ENCODE results near the gene NPB.
A peak's percentile ranks its signal among the peaks of the same experiment; 100 is the strongest.

The NPB gene

DNA sequence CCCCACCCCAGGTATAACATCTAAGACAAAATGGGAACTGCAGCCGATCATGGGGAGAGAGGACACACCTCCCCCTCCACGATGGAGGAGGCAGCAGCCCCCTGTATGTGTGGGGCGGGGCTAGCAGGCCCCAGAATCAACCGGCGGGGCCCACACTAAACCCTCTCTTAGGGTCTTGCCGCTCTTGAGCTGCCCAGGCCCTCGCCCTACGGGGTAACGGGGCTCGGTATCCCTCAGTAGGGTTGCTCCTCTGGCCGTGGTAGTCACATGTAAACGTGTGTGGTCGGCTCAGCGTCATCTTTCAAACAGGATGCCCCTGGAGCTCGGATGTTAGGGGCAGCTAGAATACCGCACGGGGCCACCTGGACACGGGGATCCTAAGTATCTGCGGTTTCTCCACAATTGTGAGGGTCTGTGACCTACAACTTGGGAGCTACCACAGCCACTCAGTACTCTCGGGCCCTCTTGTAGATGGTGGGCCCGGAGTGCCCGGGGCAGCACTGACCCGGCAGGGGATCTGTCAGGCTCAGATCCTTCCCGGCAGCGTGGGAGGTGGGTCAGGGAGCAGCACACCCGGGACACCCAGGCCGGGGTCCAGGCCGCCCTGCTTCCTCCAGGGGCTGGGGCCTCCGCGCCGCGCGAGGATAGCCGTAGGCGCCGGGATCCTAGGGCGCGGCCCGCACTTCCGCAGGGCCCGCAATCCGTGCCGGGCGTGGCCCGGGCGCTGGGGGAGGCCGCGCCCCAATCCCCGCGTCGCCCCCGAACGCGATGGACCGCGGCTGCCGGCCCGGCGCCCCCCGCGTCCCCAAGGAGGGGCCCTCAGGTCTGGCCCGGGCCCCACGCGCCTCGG, 31.7 kb upstream of the NPB start:
- DNase-seq, result no peak

GRCh38 chr17:81870981-81871386, 31.1 kb upstream of the NPB start, which contains the start of gene ARHGDIA:
Gene ARHGDIA, minus strand, starts transcription at chr17:81871337. Its CDS starts 1,407 bp downstream, at chr17:81869930.
- DNase-seq, result no peak

DNA sequence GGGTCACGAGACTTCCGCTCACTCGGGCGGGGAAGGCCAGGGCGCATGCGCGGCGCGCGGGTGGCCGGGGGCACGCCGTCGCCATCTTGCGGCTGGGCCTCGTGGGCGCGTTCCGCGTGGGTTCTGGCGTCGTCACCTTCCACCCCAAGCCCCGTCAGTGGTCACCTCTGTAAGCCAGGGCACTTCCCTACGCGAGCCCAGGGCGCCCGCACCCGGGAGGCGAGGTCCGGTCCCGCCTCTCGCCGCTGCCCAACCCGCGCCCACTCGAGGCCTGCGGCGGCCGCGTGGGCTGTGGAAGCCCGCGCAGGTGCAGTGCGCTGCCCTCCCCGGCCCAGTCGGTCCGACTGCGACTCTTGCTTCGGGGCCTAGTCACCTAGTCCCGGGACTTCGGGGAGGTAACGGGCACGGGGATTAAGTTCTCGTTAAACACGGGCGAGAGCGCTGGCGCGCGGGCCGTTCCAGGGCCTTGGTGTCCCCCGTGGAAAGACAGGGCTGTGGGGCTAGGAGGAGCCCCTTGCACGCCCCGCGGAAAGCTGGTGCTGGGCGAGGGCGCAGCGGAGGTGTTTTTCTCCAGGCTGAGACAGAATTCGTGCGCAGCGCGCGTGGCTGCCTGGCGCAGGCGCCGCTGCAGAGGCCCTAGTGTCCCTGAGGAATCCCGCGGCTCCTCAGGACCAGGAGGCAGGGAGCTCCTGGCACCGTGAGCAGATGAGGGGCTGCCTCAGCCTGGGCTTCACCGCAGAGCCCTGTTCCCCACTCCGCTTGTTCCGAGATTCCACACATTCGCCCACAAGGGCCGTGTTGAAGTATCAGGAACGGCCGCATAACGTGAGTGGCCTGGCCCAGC, 30.4 kb upstream of the NPB start:
- DNase-seq, result peak; percentile 82

- no peak for DNase-seq
These were observed 24.5 kb upstream of the NPB start for GRCh38 chr17:81877569-81877968.

DNA sequence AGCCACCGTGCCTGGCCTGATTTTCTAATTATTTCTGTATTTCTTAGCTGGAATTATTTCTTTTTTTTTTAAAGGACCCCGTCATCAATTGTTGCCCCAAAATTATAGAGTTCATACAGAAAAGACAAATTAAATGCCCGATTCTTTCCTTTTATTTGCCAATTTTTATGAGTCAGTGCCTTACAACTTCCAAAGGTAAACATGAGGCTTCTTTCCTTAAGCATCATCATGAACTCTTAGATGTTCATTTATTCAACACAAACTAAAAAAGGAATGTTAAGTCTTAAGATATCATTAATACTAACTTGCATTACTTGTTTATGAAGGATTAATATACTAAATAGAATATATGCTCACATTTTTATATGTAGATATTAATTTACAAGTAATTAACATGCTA, 23.7 kb upstream of the NPB start:
- no peak for DNase-seq

DNA sequence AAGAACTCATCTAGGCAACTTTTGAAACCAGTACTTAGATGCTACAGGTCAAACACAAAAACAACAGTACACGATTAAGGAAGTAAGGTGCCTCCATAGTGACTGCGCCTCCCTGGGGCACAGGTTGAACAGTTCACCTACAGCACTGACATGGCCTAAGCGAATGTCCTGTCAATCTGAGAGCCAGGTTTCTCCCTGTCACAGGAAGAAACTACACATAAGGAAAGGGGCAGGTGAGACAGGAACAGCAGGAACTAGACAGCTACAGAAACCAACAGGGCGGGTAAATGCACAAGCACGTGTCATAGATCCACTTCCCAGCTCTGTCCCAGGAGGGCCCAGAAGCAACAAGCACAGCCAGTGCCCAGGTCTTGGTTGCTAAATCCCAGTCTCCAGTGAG, 22.9 kb upstream of the NPB start:
- no peak for DNase-seq

- no peak for DNase-seq
These were observed 17.5 kb upstream of the NPB start for GRCh38 chr17:81884520-81884919.

DNA sequence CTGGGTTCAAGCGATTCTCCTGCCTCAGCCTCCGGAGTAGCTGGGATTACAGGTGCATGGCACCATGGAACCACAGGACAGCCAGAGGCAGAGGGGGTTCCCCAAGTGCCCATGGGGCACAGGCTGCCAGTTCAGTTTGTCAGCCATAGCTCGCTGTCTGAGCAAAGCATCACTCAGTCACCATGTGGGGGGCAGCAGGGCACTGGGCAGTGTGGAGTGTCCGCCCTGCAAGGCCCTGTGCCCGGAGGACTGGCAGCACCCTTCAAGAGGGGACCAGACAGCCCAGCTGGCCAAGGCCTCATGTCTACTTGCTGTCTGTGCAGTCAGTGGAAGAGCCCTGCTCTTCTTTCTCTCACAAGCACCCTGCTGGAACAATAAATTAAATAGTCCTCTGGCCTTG, 17.1 kb upstream of the NPB start:
- no peak for DNase-seq

DNA sequence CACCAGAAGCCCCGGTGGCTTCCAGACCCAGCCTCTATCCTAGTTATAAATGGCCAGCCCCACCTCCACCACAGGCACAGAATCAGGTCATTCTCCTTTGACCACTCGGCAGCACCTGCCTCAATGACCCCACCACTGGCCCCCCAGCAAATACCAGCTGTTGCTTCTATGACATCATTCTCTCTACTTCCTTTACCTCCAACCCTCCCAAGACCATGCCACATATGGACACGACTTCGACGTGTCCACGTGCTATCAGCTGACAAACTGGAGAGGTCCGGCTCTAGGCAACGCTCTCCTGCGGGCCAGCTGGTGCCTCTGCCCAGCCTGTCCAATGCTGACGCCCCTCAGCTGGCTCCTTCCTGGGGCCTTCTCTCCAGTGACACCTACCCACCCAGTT, 16.6 kb upstream of the NPB start:
- DNase-seq, result no peak

DNA sequence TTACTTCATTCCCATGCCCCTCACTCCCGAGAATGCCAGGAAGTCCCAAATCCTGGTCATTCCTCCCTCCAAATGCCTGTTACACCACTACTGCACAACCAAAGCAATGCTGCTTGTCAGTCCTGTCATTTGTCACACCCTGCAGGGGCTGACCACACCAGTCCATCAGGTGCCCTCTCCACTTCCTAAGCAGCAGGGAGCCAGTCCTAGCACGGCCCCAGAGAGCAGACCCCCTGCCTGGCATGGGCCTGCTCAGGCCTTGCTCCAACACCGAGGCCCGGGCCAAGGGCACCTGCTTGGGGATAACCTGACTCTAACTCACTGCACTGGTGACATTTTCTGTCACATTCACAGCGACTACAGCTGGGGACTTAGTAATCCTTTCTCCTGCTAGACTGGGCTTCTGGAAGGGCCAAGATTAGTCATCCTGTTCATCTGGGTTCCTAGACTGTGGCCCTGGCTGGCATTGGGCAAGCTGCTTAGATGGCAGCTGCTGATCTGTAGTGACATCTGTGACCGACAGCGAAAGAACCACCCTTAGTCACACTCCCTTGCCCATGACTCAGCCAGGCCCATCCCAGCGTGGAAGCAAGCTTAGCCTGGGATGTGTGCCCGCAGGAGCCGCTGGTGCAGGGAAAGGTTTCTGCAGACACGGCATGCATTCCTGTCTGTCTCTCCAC, 16.0 kb upstream of the NPB start:
- DNase-seq, result no peak

GRCh38 chr17:81888105-81888987, 13.7 kb upstream of the NPB start:
- DNase-seq, result no peak

GRCh38 chr17:81888988-81889595, 12.9 kb upstream of the NPB start:
- no peak for DNase-seq

DNA sequence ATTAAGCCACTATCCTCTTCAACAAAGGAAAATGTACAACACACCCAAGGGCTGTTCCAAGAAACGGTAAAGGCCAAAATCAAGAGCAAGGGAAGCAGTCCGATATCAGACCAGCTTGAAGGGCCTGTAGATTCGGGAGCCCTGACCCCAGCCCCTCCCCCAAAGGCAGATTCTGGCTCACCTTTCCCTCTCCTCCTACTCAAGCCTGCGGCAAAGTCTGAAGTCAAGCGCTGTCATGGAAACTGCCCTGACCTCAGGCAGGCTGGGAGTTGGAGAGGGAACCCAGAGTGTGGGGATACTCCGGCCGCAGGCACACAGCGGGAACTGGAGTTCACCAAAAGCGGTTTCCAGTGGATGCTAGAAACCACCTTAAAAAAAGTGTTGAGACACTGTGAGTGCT, 12.4 kb upstream of the NPB start:
- no peak for DNase-seq

DNA sequence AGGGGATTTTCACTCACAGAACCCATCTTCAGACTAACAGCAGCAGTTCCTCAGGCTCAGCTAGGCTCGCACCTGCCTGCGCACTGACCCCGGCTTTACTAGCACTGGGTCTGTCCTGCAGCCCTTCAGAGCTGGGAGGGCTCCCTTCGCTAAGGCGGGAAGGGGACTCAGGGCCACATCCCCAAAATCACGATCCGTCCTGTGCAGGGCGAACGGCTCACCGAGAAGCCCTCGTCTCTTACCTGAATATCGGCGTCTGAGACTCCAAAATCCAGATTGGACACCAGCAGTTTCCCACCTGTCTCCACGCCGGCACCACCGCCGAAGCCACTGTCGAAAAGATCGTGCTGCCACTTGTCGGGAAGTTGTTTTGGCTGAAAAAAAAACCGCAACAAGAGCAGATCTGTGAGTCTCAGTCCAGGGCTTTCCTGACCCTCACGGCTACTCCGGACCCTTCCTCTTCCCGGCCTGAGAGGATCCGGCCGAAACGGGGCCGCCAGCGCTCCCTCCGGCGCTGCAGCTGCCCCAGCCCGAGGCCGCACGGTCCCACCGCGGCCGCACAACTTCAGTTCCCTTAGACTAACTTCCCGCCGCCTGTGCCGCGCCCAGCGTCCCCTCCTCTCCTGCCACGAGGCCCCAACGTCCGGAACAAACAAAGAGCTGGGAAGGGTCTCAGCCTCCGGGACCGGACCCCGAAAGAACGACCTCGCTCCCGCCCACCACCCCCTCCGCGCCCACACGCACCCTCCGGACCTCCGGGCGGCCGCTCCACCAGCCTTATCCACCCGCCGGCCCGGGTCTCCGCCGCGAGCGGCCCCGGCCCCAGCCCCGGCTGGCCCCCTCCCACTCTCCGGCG, 11.4 kb upstream of the NPB start:
- no peak for DNase-seq

- no peak for DNase-seq
These were observed 10.8 kb upstream of the NPB start for GRCh38 chr17:81891303-81891552.

DNA sequence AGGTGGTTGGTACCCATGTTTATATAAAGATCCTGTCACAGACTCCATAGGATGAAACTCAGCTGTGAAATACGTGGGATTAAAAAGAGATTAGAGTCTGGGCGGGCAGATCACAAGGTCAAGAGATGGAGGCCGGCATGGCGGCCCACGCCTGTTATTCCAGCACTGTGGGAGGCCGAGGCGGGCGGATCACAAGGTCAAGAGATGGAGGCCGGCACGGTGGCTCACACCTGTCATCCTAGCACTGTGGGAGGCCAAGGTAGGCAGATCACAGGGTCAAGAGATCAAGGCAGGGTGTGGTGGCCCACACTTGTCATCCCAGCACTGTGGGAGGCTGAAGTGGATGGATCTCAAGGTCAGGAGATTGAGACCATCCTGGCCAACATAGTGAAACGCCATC, 6.6 kb upstream of the NPB start:
- DNase-seq, result no peak

- DNase-seq, result no peak
These were observed 3.8 kb upstream of the NPB start for GRCh38 chr17:81898029-81898866.

DNA sequence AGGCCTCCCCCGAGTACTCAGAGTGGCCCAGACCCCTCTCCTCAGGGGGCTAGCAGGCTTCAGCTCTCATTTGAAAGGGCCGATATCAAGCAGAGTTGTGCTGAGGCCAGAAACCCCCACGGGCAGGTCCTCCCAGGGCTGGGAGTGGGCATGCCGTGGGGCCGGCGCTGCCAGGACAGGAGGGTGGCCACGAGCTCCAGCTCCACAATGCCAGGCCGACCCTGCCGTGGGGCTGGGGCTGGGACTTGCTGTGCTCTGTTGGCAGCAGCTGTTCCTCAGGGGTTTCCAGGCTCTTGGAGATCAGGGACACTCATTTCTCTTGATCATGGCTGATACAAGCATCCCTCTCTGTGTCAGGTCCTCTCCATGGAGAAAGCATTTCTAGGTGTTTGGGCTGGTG, 3.2 kb upstream of the NPB start:
- no peak for DNase-seq

- DNase-seq, result no peak
These were observed 2.4 kb upstream of the NPB start for GRCh38 chr17:81899514-81900166.

Measured in NCI-H2029 (cell line).